MCF 10A (cell line): ENCODE measurements around the gene TRMT6. TPM values are rescaled to one million over a fixed set of nuclear protein-coding genes. Genes with fewer than 3 reads are reported as not detected.

Experiments
- BruUV-seq: library from RNA; stranded (reverse); fragments of 400-500 nt; replicated peaks from 2 replicates; lab custom pipeline; 2021; lab: Mats Ljungman, UMichigan
- CTCF ChIA-PET: fragments of 300-600 bp; sonication (Branson Sonifier 250); formaldehyde crosslinking; extraction: SDS; loops from one replicate; lab custom pipeline; 2021; ENCODE audit warnings: antibody characterized with exemption, inconsistent platforms; lab: Yijun Ruan, JAX
- POLR2A ChIA-PET: fragments of 300-600, 350-650 bp; sonication (Branson Sonifier 250); formaldehyde crosslinking; extraction: SDS; loops from one replicate; lab custom pipeline; 2020; ENCODE audit warnings: antibody characterized with exemption, inconsistent platforms; lab: Yijun Ruan, JAX
- DNase-seq: peaks from one replicate; pipeline ENCODE4 v3.0.0-alpha.2; 2018; ENCODE audit not compliant: unreplicated experiment
- H3K27ac Mint-ChIP-seq: one replicate; pipeline ENCODE4 v1.8.0; 2022; ENCODE audit warnings: mild to moderate bottlenecking, low read depth, mixed read lengths; ENCODE audit not compliant: unreplicated experiment
- H3K27me3 Mint-ChIP-seq: one replicate; pipeline ENCODE4 v1.8.0; 2022; ENCODE audit warnings: mixed read lengths; ENCODE audit not compliant: insufficient read depth, unreplicated experiment
- H3K36me3 Mint-ChIP-seq: one replicate; pipeline ENCODE4 v1.8.0; 2022; ENCODE audit warnings: mild to moderate bottlenecking, moderate library complexity, mixed read lengths; ENCODE audit not compliant: insufficient read depth, unreplicated experiment
- H3K4me1 Mint-ChIP-seq: one replicate; pipeline ENCODE4 v1.8.0; 2022; ENCODE audit warnings: mixed read lengths; ENCODE audit not compliant: insufficient read depth, unreplicated experiment
- H3K4me3 Mint-ChIP-seq: one replicate; pipeline ENCODE4 v1.8.0; 2022; ENCODE audit warnings: mild to moderate bottlenecking, moderate library complexity, mixed read lengths; ENCODE audit not compliant: unreplicated experiment
- H3K9me3 Mint-ChIP-seq: one replicate; pipeline ENCODE4 v1.8.0; 2022; ENCODE audit warnings: mixed read lengths; ENCODE audit not compliant: unreplicated experiment
- CTCF ChIP-seq: fragments of 200-600 bp; IDR thresholded peaks from one replicate; pipeline ENCODE4 v1.8.0; 2022; ENCODE audit warnings: antibody characterized with exemption, mild to moderate bottlenecking; ENCODE audit not compliant: unreplicated experiment
- intact Hi-C: fragments of 100-400 bp; cut with micrococcal nuclease; formaldehyde crosslinking; loops from 2 replicates; pipeline ENCODE4 v1.14.1; 2022
- total RNA-seq: library from RNA; stranded (reverse); gene quantifications from 2 replicates; pipeline ENCODE4 v1.2.3, GENCODE V29; 2022

Gene TRMT6
- total RNA-seq, 1 experiment from 2014 or later = 44.9 TPM

GRCh38 chr20:5975778-5976177 is 25.4 kb upstream of the TRMT6 start:
- ChIA-PET CTCF (interaction anchor here (0.8 to 1.2 kb wide), 2 partner anchors 9 to 11 kb away, joined by 3 to 4 read pairs; no protein-coding TSS in a partner anchor), POLR2A (interaction anchor here (2.3 kb wide), 1 partner anchor 11 kb away, joined by 6 read pairs; no protein-coding TSS in a partner anchor)
- no peaks in the 10 kb centered on the region for H3K9me3 Mint-ChIP-seq
- no peak for DNase-seq
- H3K4me1 Mint-ChIP-seq = no peaks in the 10 kb centered on the region
- no peak overlapping the region for H3K27ac Mint-ChIP-seq
- intact Hi-C loops = no loop called here
- peaks cover 37% of the 10 kb centered on the region for H3K36me3 Mint-ChIP-seq
- TF ChIP-seq CTCF = no peak
- no TSS peak for BruUV-seq
- H3K27me3 Mint-ChIP-seq = no peaks in the 10 kb centered on the region
- no peak overlapping the region for H3K4me3 Mint-ChIP-seq

- Mint-ChIP-seq H3K4me1 (no peaks in the 10 kb centered on the region), H3K27me3 (no peaks in the 10 kb centered on the region), H3K4me3 (no peak overlapping the region), H3K27ac (peak overlapping the region; percentile 90), H3K9me3 (no peaks in the 10 kb centered on the region), H3K36me3 (peaks cover 35% of the 10 kb centered on the region)
- POLR2A ChIA-PET = no interaction called here
- intact Hi-C loops = no loop called here
- CTCF ChIA-PET = interaction anchor here (0.5 to 1.5 kb wide), 6 partner anchors 56 to 1580 kb away, joined by 3 to 6 read pairs (median 4); partner anchors contain the start of gene CDS2
- no peak for TF ChIP-seq CTCF
- BruUV-seq = no TSS peak
- DNase-seq = no peak
These were observed 24.2 kb upstream of the TRMT6 start for GRCh38 chr20:5974531-5974930.

- Mint-ChIP-seq H3K4me3 (no peak overlapping the region), H3K4me1 (no peaks in the 10 kb centered on the region), H3K27me3 (no peaks in the 10 kb centered on the region), H3K27ac (peak overlapping the region; percentile 90), H3K36me3 (peaks cover 30% of the 10 kb centered on the region), H3K9me3 (no peaks in the 10 kb centered on the region)
- TF ChIP-seq CTCF = no peak
- BruUV-seq = no TSS peak
- ChIA-PET POLR2A (no interaction called here), CTCF (interaction anchor here (0.5 to 1.5 kb wide), 2 partner anchors 55 to 103 kb away, joined by 4 read pairs; no protein-coding TSS in a partner anchor)
- no peak for DNase-seq
- intact Hi-C loops = no loop called here
These were observed 23.6 kb upstream of the TRMT6 start for GRCh38 chr20:5973971-5974370.

GRCh38 chr20:5973172-5973571 is 22.8 kb upstream of the TRMT6 start:
- CTCF ChIA-PET = interaction anchor here (0.6 to 1.9 kb wide), 6 partner anchors 12 to 445 kb away, joined by 3 to 8 read pairs (median 4); no protein-coding TSS in a partner anchor
- no peaks in the 10 kb centered on the region for H3K4me1 Mint-ChIP-seq
- peak; percentile 81 for DNase-seq
- BruUV-seq = no TSS peak
- no peaks in the 10 kb centered on the region for H3K27me3 Mint-ChIP-seq
- TF ChIP-seq CTCF = no peak
- H3K27ac Mint-ChIP-seq = peak overlapping the region; percentile 90
- POLR2A ChIA-PET = interaction anchor here (0.6 to 1.9 kb wide), 8 partner anchors 8 to 423 kb away, joined by 3 to 9 read pairs (median 4); partner anchors contain the start of gene MCM8
- no peaks in the 10 kb centered on the region for H3K9me3 Mint-ChIP-seq
- intact Hi-C loops = no loop called here
- no peak overlapping the region for H3K4me3 Mint-ChIP-seq
- H3K36me3 Mint-ChIP-seq = peaks cover 22% of the 10 kb centered on the region
